H1 (cell line): ENCODE data around the gene DLG1. TPM values are rescaled to one million over a fixed set of nuclear protein-coding genes. Genes with fewer than 3 reads are reported as not detected.
A peak's percentile ranks its signal among the peaks of the same experiment; 100 is the strongest.

Experiments used
- CTCF ChIA-PET: fragments of 300-600 bp; sonication (Branson Sonifier 250); formaldehyde crosslinking; loops from one replicate; lab custom pipeline; 2021; ENCODE audit not compliant: partially characterized antibody; lab: Charles Lee
- POLR2A ChIA-PET: fragments of 300-600 bp; sonication (Branson Sonifier 250); formaldehyde crosslinking; loops from one replicate; lab custom pipeline; 2021; ENCODE audit warnings: inconsistent platforms; ENCODE audit not compliant: partially characterized antibody; lab: Charles Lee
- DNase-seq, 2 experiments: peaks; one replicate each; pipeline versions ENCODE4 v3.0.0 to v3.0.0-alpha.2; 2010 to 2022; ENCODE audit warnings: low spot score in 2 of 2, low read depth in 1 of 2, mixed read lengths in 1 of 2
- FAIRE-seq: peaks from 2 replicates; lab custom pipeline; 2011; peaks lifted over from hg19 to GRCh38; lab: Jason Lieb, UNC
- H2AFZ ChIP-seq: 2 replicates; pipeline ENCODE4 v1.8.1; 2012; ENCODE audit warnings: low read length, inconsistent platforms
- H2AK5ac ChIP-seq: 2 replicates; pipeline ENCODE4 v1.6.1; 2013; ENCODE audit warnings: low read depth, low read length
- H2BK120ac ChIP-seq: replicated peaks from 2 replicates; pipeline ENCODE3; 2013; ENCODE audit warnings: low read depth, low read length, inconsistent platforms
- H2BK12ac ChIP-seq: 2 replicates; pipeline ENCODE4 v1.6.1; 2013; ENCODE audit warnings: low read depth, low read length
- H2BK15ac ChIP-seq: 2 replicates; pipeline ENCODE4 v1.6.1; 2013; ENCODE audit warnings: low read length
- H2BK20ac ChIP-seq: 2 replicates; pipeline ENCODE4 v1.6.1; 2013; ENCODE audit warnings: low read length
- H2BK5ac ChIP-seq: 2 replicates; pipeline ENCODE4 v1.6.1; 2013; ENCODE audit warnings: low read depth, low read length
- H3K14ac ChIP-seq: 2 replicates; pipeline ENCODE4 v1.6.1; 2013; ENCODE audit warnings: inconsistent platforms; ENCODE audit not compliant: insufficient read length
- H3K18ac ChIP-seq: 2 replicates; pipeline ENCODE4 v1.6.1; 2013; ENCODE audit warnings: low read length; ENCODE audit errors: extremely low read depth
- H3K23ac ChIP-seq: 2 replicates; pipeline ENCODE4 v1.6.1; 2013; ENCODE audit warnings: inconsistent platforms; ENCODE audit not compliant: insufficient read length
- H3K23me2 ChIP-seq: 2 replicates; pipeline ENCODE4 v1.6.1; 2013; ENCODE audit warnings: low read depth, low read length
- H3K27ac ChIP-seq: 2 replicates; pipeline ENCODE4 v1.6.1; 2011; ENCODE audit warnings: low read depth, low read length, inconsistent platforms
- H3K27me3 ChIP-seq, 4 experiments: replicated peaks in 1 of 4; 1 replicate in 1 of 4; 2 replicates in 3 of 4; pipeline versions ENCODE4 v1.6.1 to v1.8.1; 2011 to 2013; ENCODE audit warnings: low read length in 3 of 4, mild to moderate bottlenecking in 3 of 4, inconsistent platforms in 2 of 4, mixed read lengths in 2 of 4, moderate library complexity in 1 of 4; ENCODE audit not compliant: control insufficient read depth in 3 of 4, insufficient read depth in 3 of 4; ENCODE audit errors: extremely low read depth in 1 of 4
- H3K36me3 ChIP-seq, 4 experiments: 2 replicates each; pipeline versions ENCODE4 v1.6.1 to v1.8.1; 2011 to 2013; ENCODE audit warnings: mild to moderate bottlenecking in 4 of 4, low read length in 3 of 4, moderate library complexity in 2 of 4, control low read depth in 1 of 4, inconsistent platforms in 1 of 4; ENCODE audit not compliant: insufficient read depth in 4 of 4, control insufficient read depth in 2 of 4
- H3K4ac ChIP-seq: replicated peaks from 2 replicates; pipeline ENCODE3; 2013; ENCODE audit warnings: low read length, low read depth, mixed read lengths, inconsistent platforms; ENCODE audit not compliant: insufficient read length
- H3K4me1 ChIP-seq, 4 experiments: replicated peaks in 1 of 4; 1 replicate in 1 of 4; 2 replicates in 3 of 4; pipeline versions ENCODE4 v1.6.1 to v1.8.1; 2011 to 2013; ENCODE audit warnings: low read length in 3 of 4, inconsistent platforms in 2 of 4, mixed read lengths in 1 of 4; ENCODE audit not compliant: insufficient read depth in 4 of 4, control insufficient read depth in 3 of 4
- H3K4me2 ChIP-seq, 2 experiments: 2 replicates each; pipeline versions ENCODE4 v1.6.1 to v1.8.1; 2011 to 2013; ENCODE audit warnings: low read depth in 2 of 2, low read length in 2 of 2, control low read depth in 1 of 2, inconsistent platforms in 1 of 2, mild to moderate bottlenecking in 1 of 2; ENCODE audit not compliant: insufficient read depth in 1 of 2
- H3K4me3 ChIP-seq, 4 experiments: fragments of 200-600, 300-600 bp in 1 of 4; sonication (generic), shearing (Covaris generic), sonication (Bioruptor Twin) in 1 of 4; 2 replicates each; pipeline versions ENCODE4 v1.5.1 to v1.8.1; 2011 to 2016; ENCODE audit warnings: low read length in 4 of 4, low read depth in 3 of 4, control low read depth in 2 of 4, inconsistent platforms in 2 of 4, mild to moderate bottlenecking in 2 of 4, mixed read lengths in 1 of 4, moderate library complexity in 1 of 4; ENCODE audit not compliant: insufficient read depth in 2 of 4; ENCODE audit errors: extremely low read depth in 1 of 4
- H3K56ac ChIP-seq: replicated peaks from 2 replicates; pipeline ENCODE3; 2013; ENCODE audit warnings: low read depth, mild to moderate bottlenecking, mixed read lengths, low read length, inconsistent platforms; ENCODE audit not compliant: insufficient read length
- H3K79me1 ChIP-seq: 2 replicates; pipeline ENCODE4 v1.6.1; 2013; ENCODE audit warnings: low read depth, low read length, control low read depth
- H3K79me2 ChIP-seq, 2 experiments: 2 replicates each; pipeline versions ENCODE4 v1.6.1 to v1.8.1; 2012 to 2013; ENCODE audit warnings: low read length in 2 of 2, mild to moderate bottlenecking in 2 of 2, inconsistent platforms in 1 of 2; ENCODE audit not compliant: insufficient read depth in 2 of 2, control insufficient read depth in 1 of 2
- H3K9ac ChIP-seq, 4 experiments: replicated peaks in 1 of 4; 1 replicate in 1 of 4; 2 replicates in 3 of 4; pipeline versions ENCODE4 v1.6.1 to v1.8.1; 2011 to 2013; ENCODE audit warnings: low read depth in 3 of 4, low read length in 3 of 4, control low read depth in 2 of 4, mild to moderate bottlenecking in 2 of 4, moderate library complexity in 2 of 4, inconsistent platforms in 1 of 4; ENCODE audit errors: extremely low read depth in 1 of 4
- H3K9me3 ChIP-seq, 2 experiments: 2 replicates each; pipeline versions ENCODE4 v1.6.1 to v1.8.1; 2012 to 2013; ENCODE audit warnings: mild to moderate bottlenecking in 2 of 2, moderate library complexity in 2 of 2, control low read depth in 1 of 2, inconsistent platforms in 1 of 2, low read depth in 1 of 2, low read length in 1 of 2, mixed read lengths in 1 of 2; ENCODE audit not compliant: insufficient read depth in 2 of 2
- H4K20me1 ChIP-seq, 2 experiments: replicated peaks in 1 of 2; 2 replicates each; pipeline versions ENCODE3 to v1.8.1; 2011 to 2013; ENCODE audit warnings: inconsistent platforms in 2 of 2, low read length in 2 of 2, mild to moderate bottlenecking in 1 of 2; ENCODE audit not compliant: insufficient read depth in 2 of 2, control insufficient read depth in 1 of 2
- H4K5ac ChIP-seq: 2 replicates; pipeline ENCODE4 v1.6.1; 2013; ENCODE audit warnings: low read length, low read depth, mixed read lengths, inconsistent platforms; ENCODE audit not compliant: insufficient read length
- H4K8ac ChIP-seq: 2 replicates; pipeline ENCODE4 v1.8.0; 2013; ENCODE audit warnings: mild to moderate bottlenecking, moderate library complexity, low read length, inconsistent platforms; ENCODE audit not compliant: insufficient read depth; ENCODE audit errors: extremely low read depth
- H4K91ac ChIP-seq: replicated peaks from 2 replicates; pipeline ENCODE3; 2013; ENCODE audit warnings: low read length, mixed read lengths, inconsistent platforms; ENCODE audit not compliant: insufficient read length
- CBX8 ChIP-seq: fragments of 300-800, 300-1000 bp; sonication (generic); IDR thresholded peaks from 2 replicates; pipeline ENCODE4 v1.7.1; 2016; ENCODE audit warnings: low read depth, low read length, borderline replicate concordance
- GABPA ChIP-seq: IDR thresholded peaks from 2 replicates; pipeline ENCODE4 v1.6.1; 2011; ENCODE audit warnings: mild to moderate bottlenecking, low read length, moderate library complexity, borderline replicate concordance; ENCODE audit not compliant: insufficient read depth
- RXRA ChIP-seq: IDR thresholded peaks from 2 replicates; pipeline ENCODE4 v1.6.1; 2011; ENCODE audit warnings: low read depth, mild to moderate bottlenecking, low read length, moderate library complexity; ENCODE audit not compliant: insufficient read depth
- SAP30 ChIP-seq: fragments of 300-600 bp; sonication (generic); IDR thresholded peaks from 2 replicates; pipeline ENCODE4 v1.7.1; 2012; ENCODE audit warnings: low read length, moderate library complexity, mild to moderate bottlenecking, inconsistent platforms; ENCODE audit not compliant: insufficient read depth, insufficient replicate concordance
- SP2 ChIP-seq: IDR thresholded peaks from 2 replicates; pipeline ENCODE4 v1.6.1; 2012; ENCODE audit warnings: mild to moderate bottlenecking, low read length, inconsistent platforms
- WGBS, 2 experiments: shearing (Covaris generic) in 1 of 2; methylation state at CpG; one replicate each; pipeline versions ENCODE4 v1.1.6 to v1.1.7; 2013 to 2015; ENCODE audit warnings: low lambda C conversion rate in 2 of 2, mixed read lengths in 2 of 2, inconsistent platforms in 1 of 2, low coverage in 1 of 2, missing lambda C conversion rate in 1 of 2; ENCODE audit not compliant: insufficient replicate concordance in 2 of 2, insufficient coverage in 1 of 2, insufficient read length in 1 of 2; ENCODE audit errors: extremely low coverage in 1 of 2, missing lambda C conversion rate in 1 of 2; 5-methylcytosine and 5-hydroxymethylcytosine counted together
- polyA plus RNA-seq, 7 experiments: library from polyadenylated mRNA; depleted of rRNA in 3 of 7; stranded (reverse) in 5 of 7; unstranded in 2 of 7; fragments of >200 nt in 5 of 7; fragments of 200-250 nt in 2 of 7; gene quantifications; 1 replicate in 5 of 7; 2 replicates in 1 of 7; 4 replicates in 1 of 7; pipeline versions ENCODE4 v1.2.1 to v1.2.3, GENCODE V29; 2011 to 2013; ENCODE audit warnings: missing spikeins in 2 of 7, mixed read lengths in 2 of 7
- total RNA-seq: library from RNA; stranded (reverse); fragmentation: NEBNext Ultra II Directional; extraction: Animal tissue kit (Norgen Biotek cat#: 25700); gene quantifications from 2 replicates; pipeline ENCODE4 v1.2.1, GENCODE V29; 2021

DLG1 gene
- total and polyA plus RNA-seq, 2 of the 8 experiments (the other 6 are each of a cell fraction or from before 2014, with no cell fraction given): 13.4 to 78.8 TPM

DNA sequence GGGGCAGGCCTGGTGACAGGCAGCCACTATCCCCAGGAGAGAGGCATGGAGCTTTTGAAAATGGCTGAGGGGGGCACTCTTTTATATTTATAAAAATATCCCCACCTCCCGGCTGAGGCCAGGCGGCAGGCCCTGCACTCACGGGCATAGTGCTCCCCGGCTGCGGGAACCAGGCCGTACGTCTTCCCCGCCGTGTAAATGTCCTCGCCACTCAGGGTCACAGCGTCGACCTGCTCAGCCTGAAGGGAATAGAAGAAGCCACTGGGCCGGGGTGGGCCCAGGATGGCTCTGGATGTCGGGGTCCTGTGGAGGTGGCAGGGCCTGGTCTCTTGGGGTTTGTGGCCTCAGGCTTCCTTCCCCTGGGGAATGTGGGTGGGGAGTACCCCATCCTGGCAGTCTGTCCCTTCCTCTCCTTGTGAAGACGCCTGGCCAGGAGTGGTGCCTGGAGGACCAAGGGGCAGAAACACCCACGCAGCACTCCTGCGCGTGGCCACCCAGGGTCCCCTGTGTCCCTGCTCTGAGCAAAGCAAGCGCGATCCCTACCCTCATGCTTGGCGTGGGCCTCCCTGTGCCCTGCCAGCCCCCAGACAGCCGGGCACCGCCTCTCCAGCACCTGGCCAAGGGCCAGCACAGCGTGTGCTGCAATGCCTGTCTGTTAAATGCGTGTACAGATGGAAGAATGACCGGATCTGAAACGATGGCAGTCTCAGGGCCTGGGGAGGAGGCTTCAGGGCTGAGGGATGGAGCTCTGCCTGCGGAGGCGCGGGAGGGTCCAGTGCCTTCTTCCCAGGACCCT lies 287.7 kb downstream of the DLG1 start:
- CTCF ChIA-PET: interaction anchor here (0.9 to 19.7 kb wide), 4 partner anchors 10 to 492 kb away, joined by 3 to 245 read pairs (median 4); partner anchors contain the start of gene MELTF
- FAIRE-seq: no peak

More for the DNA sequence above, 287.7 kb downstream of the DLG1 start:
- H3K4ac ChIP-seq: no peak overlapping the region
- no peak overlapping the region for H3K23ac ChIP-seq
- no peak overlapping the region for H3K4me3 ChIP-seq
- no peak overlapping the region for H2AFZ ChIP-seq
- no peaks in the 10 kb centered on the region for H3K36me3 ChIP-seq
- H3K4me1 ChIP-seq: peaks cover 0 to 3% (median 0%) of the 10 kb centered on the region in 4 experiments; a peak in 1 of 7 replicates
- no peak overlapping the region for H3K14ac ChIP-seq
- DNase-seq: no peak
- H3K4me2 ChIP-seq: no peak overlapping the region
- H2AK5ac ChIP-seq: no peak overlapping the region
- H3K56ac ChIP-seq: no peak overlapping the region
- no peaks in the 10 kb centered on the region for H3K9me3 ChIP-seq
- H2BK5ac ChIP-seq: no peak overlapping the region
- 91% methylated on average over 30 of the region's 30 CpGs; no CpG with 5 or more reads in 1 of the 2 experiments for WGBS, 2 experiments
- no peak overlapping the region for H2BK20ac ChIP-seq
- H4K5ac ChIP-seq: no peak overlapping the region
- POLR2A ChIA-PET: no interaction called here
- H2BK120ac ChIP-seq: no peak overlapping the region
- H3K79me1 ChIP-seq: no peaks in the 10 kb centered on the region
- H2BK12ac ChIP-seq: no peak overlapping the region
- no peak overlapping the region for H4K91ac ChIP-seq
- no peak overlapping the region for H3K27ac ChIP-seq
- H4K8ac ChIP-seq: peak overlapping the region; percentile 51
- H2BK15ac ChIP-seq: no peak overlapping the region
- TF ChIP-seq SAP30 (no peak), RXRA (no peak), SP2 (no peak), CBX8 (no peak), GABPA (no peak)
- no peaks in the 10 kb centered on the region for H3K27me3 ChIP-seq
- no peak overlapping the region for H3K18ac ChIP-seq
- no peak overlapping the region for H3K9ac ChIP-seq
- H4K20me1 ChIP-seq: no peaks in the 10 kb centered on the region
- no peaks in the 10 kb centered on the region for H3K79me2 ChIP-seq
- no peaks in the 10 kb centered on the region for H3K23me2 ChIP-seq
